ENCODE data around the gene FERMT2.

FERMT2 gene

DNA sequence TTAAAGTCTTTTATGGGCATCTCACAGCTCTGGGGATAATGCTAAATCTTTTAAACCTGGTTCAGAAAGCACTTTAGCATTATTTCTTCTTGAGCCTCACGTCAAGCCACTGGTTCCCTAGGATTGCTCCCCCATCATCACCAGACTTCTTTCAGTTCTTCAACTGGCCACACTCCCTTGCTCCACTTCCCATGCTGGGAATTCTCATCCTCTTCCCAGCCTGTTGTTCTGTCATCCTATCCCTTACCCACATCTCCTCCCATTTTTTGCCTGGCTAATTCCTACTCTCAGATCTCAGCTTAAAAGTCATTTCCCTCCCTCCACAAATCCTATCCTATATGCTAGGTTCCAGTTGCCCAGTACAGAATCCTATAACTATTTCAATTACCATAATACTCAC lies 14.4 kb downstream of the FERMT2 start:
- POLR2A ChIA-PET, result no interaction called here
- TF ChIP-seq, protein P1, sequence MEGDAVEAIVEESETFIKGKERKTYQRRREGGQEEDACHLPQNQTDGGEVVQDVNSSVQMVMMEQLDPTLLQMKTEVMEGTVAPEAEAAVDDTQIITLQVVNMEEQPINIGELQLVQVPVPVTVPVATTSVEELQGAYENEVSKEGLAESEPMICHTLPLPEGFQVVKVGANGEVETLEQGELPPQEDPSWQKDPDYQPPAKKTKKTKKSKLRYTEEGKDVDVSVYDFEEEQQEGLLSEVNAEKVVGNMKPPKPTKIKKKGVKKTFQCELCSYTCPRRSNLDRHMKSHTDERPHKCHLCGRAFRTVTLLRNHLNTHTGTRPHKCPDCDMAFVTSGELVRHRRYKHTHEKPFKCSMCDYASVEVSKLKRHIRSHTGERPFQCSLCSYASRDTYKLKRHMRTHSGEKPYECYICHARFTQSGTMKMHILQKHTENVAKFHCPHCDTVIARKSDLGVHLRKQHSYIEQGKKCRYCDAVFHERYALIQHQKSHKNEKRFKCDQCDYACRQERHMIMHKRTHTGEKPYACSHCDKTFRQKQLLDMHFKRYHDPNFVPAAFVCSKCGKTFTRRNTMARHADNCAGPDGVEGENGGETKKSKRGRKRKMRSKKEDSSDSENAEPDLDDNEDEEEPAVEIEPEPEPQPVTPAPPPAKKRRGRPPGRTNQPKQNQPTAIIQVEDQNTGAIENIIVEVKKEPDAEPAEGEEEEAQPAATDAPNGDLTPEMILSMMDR (IDR thresholded peaks at IDR 0.05; ENCODE audit: control extremely low read depth, extremely low read depth, low read depth, missing control alignments), result no peak
- no peak for DNase-seq (ENCODE audit: extremely low spot score)
- CTCF ChIA-PET, result interaction anchor here (1.0 to 1.7 kb wide), 3 partner anchors 16 to 24 kb away, joined by 4 read pairs; no protein-coding TSS in a partner anchor

DNA sequence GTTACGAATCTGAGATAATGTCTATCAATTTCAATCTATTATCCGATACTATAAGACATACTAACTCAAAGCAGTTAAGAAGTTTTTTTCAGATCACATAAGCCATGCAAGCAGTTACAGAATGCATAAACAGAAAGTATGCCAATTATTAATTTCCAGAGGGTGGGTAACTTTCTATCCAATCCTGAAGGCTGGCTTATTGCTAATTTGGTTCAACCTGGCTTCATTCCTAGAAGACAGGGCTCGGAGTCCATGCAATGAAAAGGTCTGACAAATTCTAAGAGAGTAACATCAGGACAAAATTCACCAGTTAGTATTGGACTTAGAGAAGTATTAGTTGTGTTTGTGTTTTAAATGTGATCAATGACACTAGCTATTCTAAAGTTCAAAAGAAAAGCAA lies 15.0 kb downstream of the FERMT2 start:
- POLR2A ChIA-PET, result no interaction called here
- TF ChIP-seq, protein P1 (IDR thresholded peaks at IDR 0.05; ENCODE audit: control extremely low read depth, extremely low read depth, low read depth, missing control alignments), result no peak

DNA sequence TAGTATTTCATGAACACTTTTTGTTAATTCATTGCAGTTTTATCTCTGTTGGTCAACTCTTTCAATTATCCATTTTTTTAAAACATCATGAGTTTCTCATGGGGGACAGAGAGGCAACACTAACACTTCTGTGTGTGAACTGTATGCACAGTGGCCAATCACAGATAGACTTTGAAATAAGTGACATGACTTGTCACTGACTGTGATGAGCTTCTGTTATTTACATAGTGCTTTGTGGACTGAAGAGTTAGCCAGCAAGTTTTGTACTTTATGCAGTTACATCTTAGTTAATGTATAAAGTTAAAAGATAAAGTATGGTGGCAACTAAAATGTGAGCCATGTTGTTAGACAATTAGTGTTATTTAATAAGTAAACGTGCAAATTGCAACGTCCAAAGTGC lies 16.1 kb downstream of the FERMT2 start:
- no peak for DNase-seq (ENCODE audit: extremely low spot score)
- TF ChIP-seq, protein P1 (IDR thresholded peaks at IDR 0.05; ENCODE audit: control extremely low read depth, extremely low read depth, low read depth, missing control alignments), result no peak
- CTCF ChIA-PET, result interaction anchor here (0.8 to 2.6 kb wide), 7 partner anchors 10 to 28 kb away, joined by 3 to 12 read pairs (median 4); no protein-coding TSS in a partner anchor
- POLR2A ChIA-PET, result no interaction called here

More for the DNA sequence above, 15.0 kb downstream of the FERMT2 start:
- CTCF ChIA-PET, result interaction anchor here (1.6 to 2.2 kb wide), 3 partner anchors 11 to 25 kb away, joined by 4 to 12 read pairs (median 4); no protein-coding TSS in a partner anchor
- no peak for DNase-seq (ENCODE audit: extremely low spot score)

DNA sequence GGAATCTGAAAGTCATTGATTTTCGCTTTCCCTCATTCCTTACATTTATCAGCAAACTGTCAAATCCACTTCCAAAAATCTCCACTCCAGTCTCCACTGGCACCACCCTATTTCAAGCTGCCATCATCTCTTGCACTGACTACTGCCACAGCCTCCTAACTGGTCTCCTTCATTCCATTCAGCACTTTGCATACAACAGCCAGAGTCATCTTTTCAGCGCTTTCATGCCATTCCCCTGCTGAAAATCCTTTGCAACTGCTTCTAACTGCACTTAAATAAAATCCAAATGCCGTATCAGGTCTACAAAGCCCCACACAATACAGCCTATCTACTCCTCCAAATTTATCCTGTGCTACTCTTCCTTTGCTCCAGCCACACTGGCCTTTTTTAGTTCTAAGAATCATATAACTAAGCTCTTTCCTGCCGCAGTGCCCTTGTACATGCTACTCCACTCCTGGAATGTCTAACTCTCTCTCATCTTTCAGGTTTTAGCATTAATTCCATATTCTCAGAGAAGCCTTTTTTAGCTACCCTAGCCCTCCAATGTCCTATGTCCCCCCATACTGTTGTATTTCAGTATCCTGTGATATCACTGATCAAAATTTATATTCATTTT lies 21.6 kb downstream of the FERMT2 start:
- DNase-seq (ENCODE audit: extremely low spot score), result no peak
- ChIA-PET POLR2A (no interaction called here), CTCF (interaction anchor here (1.0 kb wide), 1 partner anchor 367 kb away, joined by 3 read pairs; no protein-coding TSS in a partner anchor)
- TF ChIP-seq, protein P1 (IDR thresholded peaks at IDR 0.05; ENCODE audit: control extremely low read depth, extremely low read depth, low read depth, missing control alignments), result no peak

DNA sequence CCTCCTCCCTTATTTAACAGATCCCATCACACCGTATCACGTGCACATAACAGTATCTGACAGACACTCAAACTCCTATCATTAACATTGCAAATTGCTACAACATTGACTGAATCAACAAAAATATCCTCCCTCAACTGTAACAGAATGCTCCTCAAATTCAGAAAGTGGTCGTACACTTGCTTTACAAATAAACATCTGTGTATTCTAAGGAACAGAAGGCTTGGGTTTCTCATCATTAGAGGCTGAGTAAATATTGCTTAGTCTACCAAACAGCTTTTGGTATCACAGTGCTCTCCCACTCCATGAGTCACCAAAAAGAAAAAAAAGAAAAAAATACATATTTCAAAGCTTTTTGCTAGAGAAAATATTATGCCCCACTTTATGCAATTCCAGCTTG lies 23.9 kb downstream of the FERMT2 start:
- TF ChIP-seq, protein P1 (IDR thresholded peaks at IDR 0.05; ENCODE audit: control extremely low read depth, extremely low read depth, low read depth, missing control alignments), result no peak
- ChIA-PET CTCF (interaction anchor here (1.2 to 2.6 kb wide), 6 partner anchors 12 to 129 kb away, joined by 3 to 10 read pairs (median 4); no protein-coding TSS in a partner anchor), POLR2A (no interaction called here)
- no peak for DNase-seq (ENCODE audit: extremely low spot score)

DNA sequence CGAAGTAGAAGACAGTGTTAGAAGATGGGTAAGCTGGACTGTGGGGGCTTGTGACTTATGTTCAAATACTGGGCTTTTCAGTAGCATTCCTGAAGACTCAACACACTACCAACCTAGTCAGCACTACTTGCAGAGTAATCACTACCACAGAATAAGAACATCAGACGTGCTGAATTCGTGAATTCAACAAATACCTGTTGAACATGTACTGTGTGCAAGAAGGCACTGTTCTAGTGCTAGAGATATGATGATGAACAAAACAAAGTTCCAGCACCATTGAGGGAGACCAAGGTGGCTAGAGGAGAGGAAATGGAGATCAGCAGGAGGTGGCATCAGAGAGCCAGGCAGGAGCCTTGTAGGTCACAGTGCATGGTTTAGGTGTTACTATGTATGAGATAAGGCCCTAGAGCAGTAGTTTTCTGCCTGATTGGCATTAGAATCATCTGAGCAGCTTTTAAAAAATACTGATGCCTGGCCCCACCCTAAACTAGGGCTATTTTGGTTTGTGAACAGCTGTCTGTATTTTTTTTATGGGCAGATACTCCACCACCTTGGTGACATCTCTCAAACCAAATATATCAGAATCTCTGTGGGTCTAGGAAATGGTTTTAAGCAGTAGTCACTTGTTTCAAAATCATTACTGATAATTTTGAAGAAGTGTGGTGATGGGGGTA lies 26.8 kb downstream of the FERMT2 start:
- POLR2A ChIA-PET, result no interaction called here
- TF ChIP-seq, protein P1 (IDR thresholded peaks at IDR 0.05; ENCODE audit: control extremely low read depth, extremely low read depth, low read depth, missing control alignments), result peak; percentile 44
- DNase-seq (ENCODE audit: extremely low spot score), result no peak
- CTCF ChIA-PET, result interaction anchor here (1.0 to 2.9 kb wide), 4 partner anchors 8 to 29 kb away, joined by 3 to 12 read pairs (median 4); no protein-coding TSS in a partner anchor

Measured in GM10248 (cell line).